ENCODE results near the gene TRMT1.
A peak's percentile ranks its signal among the peaks of the same experiment; 100 is the strongest.
"Not testable (repeated sequence)": the region's sequence is repeated elsewhere in the genome, so short reads cannot be mapped to it uniquely, and the experiment has no call there.

TRMT1 gene

DNA sequence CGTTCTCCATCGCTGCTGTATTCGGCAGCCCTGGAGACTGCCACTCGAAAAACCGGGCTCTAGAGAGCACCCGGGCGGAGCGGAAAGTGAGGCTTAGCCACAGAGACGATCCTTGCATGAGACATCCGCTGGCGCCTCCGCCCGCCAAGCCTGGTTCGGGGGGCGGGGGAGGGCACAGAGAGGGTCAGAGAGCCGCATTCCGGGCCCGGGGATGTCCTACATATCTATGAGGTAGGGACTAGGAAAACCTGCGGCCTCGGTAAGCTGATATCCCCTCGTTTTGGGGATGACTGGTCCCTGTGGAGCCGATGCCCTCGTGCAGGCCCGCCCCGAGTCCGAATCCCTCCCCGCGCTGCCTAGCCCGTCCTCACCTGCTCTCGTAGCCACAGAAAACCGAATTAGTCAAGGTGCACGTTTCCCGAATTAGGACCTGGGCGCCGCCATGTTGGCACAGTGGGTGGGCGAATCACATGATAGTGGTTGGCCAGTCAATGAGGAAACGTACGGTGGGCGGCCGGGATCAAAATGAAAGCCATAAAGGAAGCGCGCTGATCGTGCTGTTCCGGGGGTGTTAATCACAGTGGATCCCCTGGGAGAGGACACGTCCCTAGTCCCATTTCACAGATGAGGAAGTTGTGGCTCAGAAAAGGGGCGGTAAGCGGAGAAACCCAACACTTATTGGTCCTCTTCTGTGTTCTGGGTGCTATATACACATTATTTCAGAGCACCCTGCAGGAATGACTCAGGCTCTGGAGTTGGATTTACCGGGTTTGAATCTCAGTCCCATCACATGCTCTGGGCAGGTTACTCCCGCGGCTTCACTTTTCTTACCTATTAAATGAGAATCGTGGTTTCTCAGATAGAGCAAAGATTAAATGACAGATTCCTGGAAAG, at the start of gene TRMT1:
TSS of gene TRMT1 (minus strand) at position 459 of the 894 bp plus-strand sequence. CDS start at position 118, 341 bp downstream.
- peak; percentile 69 for DNase-seq (ENCODE audit: low read depth)

DNA sequence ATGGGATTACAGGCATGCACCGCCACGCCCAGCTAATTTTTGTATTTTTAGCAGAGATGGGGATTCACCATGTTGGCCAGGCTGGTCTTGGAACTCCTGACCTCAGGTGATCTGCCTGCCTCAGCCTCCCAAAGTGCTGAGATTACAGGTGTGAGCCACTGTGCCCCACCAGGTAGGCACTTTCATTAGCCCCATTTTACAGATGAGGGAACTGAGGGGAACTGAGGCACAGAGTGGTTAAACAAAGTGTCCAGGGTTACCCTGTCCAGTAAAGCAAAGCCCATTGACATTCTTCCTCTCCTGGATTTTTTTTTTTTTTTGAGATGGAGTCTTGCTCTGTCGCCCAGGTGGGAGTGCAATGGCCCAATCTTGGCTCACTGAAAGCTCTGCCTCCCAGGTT, 49.6 kb upstream of the TRMT1 start:
- DNase-seq (ENCODE audit: low read depth) = not testable (repeated sequence)

DNA sequence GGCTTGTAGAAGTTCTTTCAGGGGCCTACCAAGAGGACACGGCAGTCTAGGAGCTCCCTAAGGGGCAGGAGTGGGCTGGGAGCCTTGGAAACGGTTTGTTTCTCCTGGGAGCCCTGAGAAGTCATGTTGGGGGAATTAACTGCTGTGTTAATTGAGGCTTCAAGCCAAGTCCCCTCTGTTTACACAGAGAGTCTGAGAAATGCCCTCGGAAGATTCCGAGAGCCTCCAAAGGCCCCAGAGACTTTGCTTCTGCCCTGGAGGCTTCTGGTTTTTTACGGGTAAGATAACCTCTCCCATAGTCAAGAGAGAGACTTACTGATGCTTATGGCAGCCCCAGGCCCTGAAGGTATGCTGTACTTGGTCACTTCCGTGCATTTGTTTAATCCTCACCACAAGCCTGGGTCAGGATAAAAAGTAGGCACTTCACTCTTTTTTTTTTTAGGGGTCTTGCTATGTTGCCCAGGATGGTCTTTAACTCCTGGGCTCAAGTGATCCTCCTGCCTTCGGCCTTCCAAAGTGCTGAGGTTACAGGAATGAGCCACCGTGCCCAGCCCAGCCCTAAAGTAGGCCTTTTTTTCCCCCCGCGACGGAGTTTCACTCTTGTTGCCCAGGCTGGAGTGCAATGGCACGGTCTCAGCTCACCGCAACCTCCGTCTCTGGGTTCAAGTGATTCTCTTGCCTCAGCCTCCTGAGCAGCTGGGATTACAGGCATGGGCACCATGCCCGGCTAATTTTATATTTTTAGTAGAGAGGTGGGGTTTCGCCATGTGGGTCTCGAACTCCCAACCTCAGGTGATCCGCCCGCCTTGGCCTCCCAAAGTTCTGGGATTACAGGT, 48.8 kb upstream of the TRMT1 start:
- DNase-seq (ENCODE audit: low read depth) = no peak

GRCh38 chr19:13164343-13165161, 48.0 kb upstream of the TRMT1 start:
- no peak for DNase-seq (ENCODE audit: low read depth)

DNA sequence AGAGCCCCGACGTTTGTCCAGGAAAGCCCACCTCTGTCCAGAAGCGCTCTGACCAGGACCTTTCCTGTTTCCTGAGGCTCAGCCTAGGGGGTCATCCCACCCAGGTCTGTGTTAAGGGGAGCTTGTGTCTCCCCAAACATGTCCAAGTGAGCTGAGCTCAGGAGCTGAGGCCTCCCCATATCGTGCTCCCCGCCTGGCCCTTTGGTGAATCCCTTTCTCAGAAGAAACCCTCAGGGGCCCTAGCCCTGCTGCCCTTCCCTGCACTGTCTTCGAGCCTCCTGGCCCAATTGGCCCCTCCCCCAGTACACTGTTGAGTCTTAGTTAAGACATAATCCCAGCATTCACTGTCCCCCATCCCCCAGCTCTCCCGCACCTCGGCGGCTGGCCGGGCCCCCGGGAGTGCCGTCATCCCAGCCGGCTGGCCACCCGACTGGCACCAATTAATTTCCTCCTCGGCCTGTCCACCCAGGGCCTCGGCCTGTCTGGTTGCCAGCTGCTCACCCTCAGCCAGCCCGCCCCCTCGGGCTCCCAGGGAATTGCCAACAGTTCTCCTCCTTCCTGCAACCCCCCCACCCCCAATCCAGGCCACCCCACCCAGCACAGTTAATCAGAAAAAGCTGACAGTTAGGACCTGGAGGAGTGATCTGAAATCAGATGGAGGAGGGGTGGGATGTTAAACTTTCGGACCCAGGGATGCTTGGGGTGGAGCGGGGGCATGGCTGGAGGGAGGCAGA, 47.2 kb upstream of the TRMT1 start:
- DNase-seq (ENCODE audit: low read depth) = no peak

DNA sequence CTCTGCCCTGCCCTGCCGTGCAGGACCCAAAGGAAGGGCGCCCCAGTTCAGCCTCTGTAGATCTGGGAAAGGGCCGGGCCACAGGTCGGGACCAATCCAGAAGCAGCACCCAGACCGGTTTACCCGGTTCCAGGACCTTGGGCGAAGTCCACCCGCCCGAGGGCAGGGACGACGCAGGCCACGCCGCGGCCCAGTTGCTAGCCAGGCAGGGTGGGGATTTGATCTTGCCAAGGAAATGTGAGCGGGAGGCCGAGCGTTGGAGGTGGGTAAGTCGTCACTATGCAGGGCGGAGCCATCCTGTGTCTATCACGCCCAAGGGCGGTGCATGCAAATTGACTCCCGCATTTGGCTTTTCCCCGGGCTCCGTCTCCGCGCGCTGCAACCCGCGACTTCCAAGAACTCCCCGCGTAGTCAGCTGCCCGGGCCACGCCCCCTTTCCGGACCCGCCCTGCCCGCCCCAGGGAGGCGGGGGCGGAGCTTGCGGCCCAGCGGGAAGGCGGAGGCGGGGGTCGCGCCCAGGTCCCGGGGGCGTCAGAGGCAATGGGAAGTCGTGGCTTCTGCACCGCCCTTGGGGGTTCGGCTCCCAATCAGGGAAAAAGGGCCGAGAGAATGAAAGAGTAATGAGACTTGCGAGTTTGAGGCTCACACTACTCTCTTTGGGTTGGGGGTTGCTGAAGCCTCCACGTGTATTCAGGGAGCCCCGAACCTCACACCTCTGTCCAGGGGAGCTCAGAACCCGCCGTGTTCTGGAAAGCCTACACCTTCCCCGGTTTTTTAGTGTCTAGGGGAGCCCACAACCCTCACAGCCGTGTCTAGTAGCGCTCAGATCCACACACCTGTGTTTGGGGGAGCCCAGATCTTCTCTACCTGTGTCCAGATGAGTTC, 46.4 kb upstream of the TRMT1 start:
- DNase-seq (ENCODE audit: low read depth) = peak; percentile 66

GRCh38 chr19:13160557-13160956, 44.0 kb upstream of the TRMT1 start:
- DNase-seq (ENCODE audit: low read depth) = no peak

GRCh38 chr19:13159713-13160112, 43.2 kb upstream of the TRMT1 start:
- DNase-seq (ENCODE audit: low read depth) = no peak

DNA sequence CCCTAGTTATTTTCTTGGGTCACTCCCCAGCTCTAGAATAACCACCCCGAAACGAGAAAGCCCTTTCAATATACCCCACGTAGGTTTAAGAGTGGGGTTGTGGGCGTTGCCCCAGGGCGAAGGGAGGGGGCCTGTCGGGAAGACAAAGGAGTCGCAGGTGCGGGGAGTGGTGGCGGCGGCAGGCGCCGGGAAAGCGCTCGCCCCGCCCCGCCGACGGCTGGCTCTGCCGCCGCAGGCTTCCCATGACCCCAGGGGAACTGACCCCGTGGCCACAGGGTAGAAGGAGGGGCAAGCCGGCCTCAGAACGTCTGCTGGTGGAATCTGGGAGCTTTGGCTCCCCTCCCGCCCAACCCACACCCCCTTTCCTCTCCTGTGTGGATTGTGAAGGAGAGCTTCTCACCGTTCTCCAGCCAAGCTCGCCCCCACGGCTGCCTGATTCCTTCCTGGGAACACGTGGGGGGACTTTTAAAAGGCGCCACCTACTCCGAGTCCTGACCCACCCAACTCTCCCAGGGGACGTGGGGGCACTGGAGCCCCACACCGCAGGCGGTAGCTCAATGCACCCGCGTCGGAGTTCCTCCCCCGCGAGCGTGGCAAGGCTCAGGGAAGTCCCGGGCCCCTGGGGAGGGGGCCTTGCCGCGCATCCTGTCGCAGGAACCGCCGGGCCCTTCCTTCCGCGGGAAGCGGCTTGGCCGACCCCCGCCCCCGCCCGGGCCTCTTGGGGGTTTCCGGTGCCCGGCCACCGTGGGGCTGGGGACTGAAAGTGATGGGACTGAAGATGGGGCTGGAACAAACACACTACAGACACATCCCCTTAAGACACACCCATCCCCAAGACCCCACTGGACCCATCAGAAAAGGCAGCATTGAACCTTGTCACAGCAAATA, 39.2 kb upstream of the TRMT1 start:
- DNase-seq (ENCODE audit: low read depth) = no peak

DNA sequence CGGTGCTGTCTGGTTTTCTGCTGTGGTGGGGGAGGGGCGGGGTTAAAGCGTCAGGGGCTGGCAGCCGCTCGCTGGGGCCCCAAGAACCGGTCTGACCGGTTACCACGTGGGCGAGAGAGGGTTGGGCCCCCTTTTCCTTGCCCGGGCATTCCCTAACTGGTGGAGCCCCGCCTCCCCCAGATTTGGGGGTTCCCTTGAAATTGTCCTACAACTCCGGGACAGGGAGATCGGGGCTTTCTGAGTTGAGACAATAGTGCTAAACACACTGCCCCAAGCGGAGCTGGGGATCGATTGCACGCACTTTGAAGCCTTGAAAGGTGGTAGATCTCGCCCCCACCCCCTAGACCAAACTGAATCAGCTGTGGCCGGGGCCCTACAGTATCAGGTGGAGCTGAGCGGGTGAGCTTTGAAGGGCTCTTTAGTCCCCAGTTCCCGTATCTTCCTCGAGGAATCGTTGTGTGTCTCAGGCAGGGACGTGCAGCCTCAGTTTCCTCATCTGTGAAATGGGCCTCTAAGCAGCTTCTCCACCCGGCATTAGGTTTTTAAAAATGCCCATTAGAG, 38.5 kb upstream of the TRMT1 start:
- DNase-seq (ENCODE audit: low read depth) = no peak

DNA sequence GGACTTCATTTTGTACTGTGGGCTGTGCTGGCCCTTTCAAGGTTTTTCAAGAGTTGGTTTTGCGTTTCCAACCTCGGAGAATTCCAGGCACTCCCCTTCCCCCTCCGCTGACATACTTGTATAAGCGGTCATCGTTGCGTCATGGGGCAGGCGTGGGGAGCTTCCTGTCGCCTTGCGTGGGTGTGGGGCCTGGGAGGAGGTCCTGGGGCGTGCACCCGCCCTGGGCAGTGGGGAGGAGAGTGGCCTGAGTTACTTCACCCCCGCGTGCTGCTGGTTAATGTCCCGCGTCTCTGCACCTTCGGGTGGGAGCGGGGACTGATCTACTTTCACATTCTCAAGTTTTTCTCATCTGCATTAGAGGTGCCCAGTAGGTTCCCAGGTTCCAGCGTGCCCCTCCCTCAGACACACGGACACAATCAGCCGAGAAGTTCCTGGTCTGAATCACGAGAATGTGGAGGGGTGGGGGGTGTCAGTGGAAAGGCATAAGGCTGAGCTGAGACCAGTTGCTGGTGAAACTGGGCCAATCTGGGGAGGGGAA, 37.8 kb upstream of the TRMT1 start:
- DNase-seq (ENCODE audit: low read depth) = no peak

DNA sequence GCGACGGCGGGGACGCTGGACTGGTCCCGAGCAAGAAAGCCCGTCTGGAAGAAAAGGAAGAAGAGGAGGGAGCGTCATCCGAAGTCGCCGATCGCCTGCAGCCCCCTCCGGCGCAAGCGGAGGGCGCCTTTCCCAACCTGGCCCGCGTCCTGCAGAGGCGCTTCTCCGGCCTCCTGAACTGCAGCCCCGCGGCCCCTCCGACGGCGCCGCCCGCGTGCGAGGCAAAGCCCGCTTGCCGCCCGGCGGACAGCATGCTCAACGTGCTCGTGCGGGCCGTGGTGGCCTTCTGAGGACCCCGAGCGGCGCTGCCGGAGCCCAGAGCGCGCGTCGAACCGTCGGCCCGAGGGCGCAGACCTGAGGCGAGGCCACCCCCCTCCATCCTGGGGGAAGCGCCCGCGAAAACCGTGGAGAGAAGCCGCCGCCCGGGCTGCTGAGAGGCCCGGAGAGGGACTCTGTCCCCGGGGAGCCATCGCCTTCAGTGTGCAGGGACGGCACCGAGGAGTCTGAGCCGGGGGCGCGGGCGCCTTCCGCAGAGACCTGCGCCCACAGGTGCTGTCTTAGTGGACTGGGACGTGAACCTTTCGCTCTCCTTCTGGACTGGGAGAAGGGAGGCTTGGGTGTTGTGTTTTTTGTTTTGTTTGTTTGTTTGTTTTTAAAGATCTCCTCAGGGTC, 37.2 kb upstream of the TRMT1 start:
- DNase-seq (ENCODE audit: low read depth) = no peak

- peak; percentile 95 for DNase-seq (ENCODE audit: low read depth)
These were observed 36.5 kb upstream of the TRMT1 start for GRCh38 chr19:13152974-13153568.

GRCh38 chr19:13152356-13152973, 35.9 kb upstream of the TRMT1 start:
- DNase-seq (ENCODE audit: low read depth) = no peak

DNA sequence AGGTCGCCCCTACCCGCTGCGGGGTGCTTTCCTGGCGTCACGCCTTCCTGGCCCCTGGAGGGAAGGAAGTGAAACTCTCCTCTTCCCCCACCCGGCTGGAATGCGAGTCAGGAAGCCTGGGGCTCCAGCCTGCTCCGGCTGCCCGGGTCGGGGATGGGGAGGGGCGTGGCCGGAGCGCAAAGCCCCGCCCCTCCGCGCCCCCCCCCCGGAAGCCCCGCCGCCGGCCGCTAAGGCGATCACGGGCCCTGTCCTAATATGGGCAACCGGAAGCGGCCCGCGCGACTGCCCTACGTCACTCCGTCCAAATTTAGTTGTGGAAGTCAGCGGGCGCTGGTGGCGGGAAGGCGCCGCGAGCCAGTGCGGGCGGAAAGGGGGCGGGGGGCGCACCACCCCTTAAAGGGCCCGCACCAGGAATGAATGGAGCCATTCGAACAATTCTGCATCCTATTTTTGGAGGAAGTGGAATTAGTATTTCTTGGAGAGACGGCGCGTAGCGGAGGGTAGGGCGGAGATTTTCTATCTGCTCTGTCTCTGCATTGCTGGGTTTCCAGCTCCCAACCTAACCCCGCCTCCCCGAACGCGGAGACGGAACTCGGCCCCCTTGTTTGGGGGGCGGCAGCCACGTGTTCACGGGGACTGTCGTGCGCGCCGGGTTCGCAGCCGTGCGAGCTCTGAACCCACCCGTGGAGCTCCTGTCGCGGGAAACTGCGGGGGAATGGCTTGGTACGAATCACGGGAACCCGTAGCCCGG, 35.2 kb upstream of the TRMT1 start:
- peak; percentile 90 for DNase-seq (ENCODE audit: low read depth)

DNA sequence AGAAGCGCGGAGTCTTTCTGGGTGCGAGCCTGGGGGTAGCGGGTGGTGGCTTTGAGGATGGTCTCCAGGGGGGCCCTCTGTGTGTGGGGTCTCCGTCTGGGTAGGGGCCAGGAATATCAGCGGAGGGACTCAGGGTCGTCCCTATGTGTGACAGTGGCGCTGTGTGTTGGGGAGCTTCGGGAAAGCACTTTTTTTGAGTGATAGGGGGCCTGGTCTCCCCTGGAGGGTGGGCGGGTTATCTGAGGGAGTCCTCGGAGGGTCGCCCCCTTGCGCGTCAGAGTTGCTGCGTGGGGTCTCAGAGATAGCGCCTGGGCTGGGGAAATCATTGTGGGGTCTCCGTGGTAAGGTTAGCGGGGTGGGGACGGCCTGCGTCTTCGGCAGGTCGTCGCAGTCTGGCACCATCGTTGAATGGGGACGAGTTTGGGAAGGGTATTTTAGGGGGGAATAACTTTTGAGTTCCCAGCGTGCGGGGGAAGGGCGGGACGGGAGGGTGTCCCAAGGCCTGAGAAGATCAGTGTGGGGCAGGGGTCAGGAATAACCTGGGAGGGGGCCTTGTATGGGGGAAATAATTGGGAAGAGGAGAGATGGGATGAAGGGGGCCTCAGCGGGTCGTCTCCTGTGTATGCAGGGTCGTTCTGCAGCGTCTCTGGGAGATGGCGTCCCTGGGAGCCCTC, 34.5 kb upstream of the TRMT1 start:
- DNase-seq (ENCODE audit: low read depth) = no peak

Data from stimulated activated CD8-positive, alpha-beta memory T cell treated with anti-CD3 and anti-CD28 coated beads, Interleukin-15, amount 100 ng/mL, for 24 hours (primary cell).